Testis (tissue), 2 donors: ENCODE measurements around the gene TNN.

Experiments used
- CTCF ChIP-seq, 3 experiments: fragments of 450-650 bp in 2 of 3; fragments of 200-600 bp in 1 of 3; sonication (generic) in 1 of 3; IDR thresholded peaks; one replicate each; pipeline ENCODE4 v1.5.1; 2016 to 2019; ENCODE audit warnings: antibody characterized with exemption in 3 of 3, mild to moderate bottlenecking in 2 of 3, moderate library complexity in 1 of 3
- POLR2A ChIP-seq: fragments of 450-650 bp; IDR thresholded peaks from one replicate; pipeline ENCODE4 v1.6.1; 2017; ENCODE audit warnings: antibody characterized with exemption, mild to moderate bottlenecking, moderate library complexity

- TF ChIP-seq CTCF (IDR thresholded peaks at IDR 0.05) (no peak), POLR2A (no peak)
Observed at GRCh38 chr1:175133673-175134435, 66.2 kb downstream of the TNN start.
